HG03439 (cell line): Measurements from ENCODE around the gene F10.

ENCODE experiments used
- ATAC-seq: cut with Tn5 transposase; IDR thresholded peaks from one replicate; pipeline ENCODE4 v1.9.1; 2021; ENCODE audit warnings: mild to moderate bottlenecking, moderate library complexity; ENCODE audit not compliant: unreplicated experiment

F10 gene

DNA sequence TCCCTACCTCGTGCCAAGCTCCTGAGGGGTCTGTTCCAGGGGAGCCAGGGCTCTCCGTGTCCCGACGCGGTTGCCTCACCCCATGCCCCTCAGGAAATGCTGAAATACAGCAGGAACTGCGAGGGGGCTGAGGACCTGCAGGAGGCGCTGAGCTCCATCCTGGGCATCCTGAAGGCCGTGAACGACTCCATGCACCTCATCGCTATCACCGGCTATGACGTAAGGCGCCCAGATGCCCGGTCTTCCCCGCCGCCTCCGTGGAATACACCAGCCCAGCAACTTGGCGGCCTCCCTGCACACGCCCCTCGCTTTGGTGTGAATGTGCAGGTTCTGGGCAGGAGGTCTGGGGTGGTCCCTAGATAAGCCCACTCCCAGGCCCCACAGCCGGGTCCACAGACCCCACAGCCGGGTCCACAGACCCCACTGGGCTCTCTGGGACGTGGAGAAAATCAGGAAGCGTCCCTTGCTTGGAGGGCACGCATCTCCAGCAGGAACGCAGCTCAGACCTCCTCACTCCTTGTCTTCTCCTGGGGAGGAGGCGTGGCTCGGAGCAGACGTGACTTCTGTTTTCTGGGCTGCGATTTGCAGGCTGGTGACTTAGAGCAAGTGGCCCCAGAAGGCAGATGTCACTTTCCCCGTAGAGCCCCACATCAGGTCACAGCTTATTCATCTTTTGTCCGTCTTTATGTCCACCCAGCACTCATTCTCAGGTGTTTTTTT, 36.4 kb upstream of the F10 start:
- no peak for ATAC-seq

DNA sequence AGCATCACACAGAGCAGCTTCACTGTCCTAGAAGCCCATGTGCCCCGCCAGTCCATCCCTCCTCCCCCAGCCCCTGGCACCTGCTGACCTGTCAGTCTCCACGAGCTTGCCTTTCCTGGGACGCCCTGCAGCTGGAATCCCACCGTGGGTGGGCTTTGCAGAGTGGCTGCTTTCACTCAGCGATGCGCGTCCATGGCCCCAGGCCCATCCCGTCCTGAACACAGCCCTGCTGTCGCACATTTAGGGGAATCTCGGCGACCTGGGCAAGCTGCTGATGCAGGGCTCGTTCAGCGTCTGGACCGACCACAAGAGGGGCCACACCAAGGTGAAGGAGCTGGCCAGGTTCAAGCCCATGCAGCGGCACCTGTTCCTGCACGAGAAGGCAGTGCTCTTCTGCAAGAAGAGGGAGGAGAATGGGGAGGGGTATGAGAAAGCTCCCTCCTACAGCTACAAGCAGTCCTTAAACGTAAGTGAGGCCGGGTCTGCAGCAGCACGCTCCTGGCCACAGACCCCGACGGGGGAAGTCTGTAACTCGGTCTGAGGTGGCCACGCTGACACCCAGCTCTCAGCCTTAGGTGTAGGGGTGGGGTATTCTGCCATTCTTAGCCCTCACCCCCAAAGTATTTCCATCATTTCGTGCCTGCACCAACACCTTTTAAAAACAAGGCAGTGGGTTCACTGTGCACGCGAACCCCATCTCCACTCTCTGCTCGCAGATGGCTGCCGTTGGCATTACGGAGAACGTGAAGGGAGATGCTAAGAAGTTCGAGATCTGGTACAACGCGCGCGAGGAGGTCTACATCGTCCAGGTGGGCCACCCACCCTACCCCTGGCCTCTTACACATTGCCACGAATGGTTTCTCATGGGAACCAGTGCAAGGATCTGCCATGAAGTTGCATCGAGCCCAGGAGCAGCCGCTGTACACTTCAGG, 35.3 kb upstream of the F10 start:
- ATAC-seq, result no peak

DNA sequence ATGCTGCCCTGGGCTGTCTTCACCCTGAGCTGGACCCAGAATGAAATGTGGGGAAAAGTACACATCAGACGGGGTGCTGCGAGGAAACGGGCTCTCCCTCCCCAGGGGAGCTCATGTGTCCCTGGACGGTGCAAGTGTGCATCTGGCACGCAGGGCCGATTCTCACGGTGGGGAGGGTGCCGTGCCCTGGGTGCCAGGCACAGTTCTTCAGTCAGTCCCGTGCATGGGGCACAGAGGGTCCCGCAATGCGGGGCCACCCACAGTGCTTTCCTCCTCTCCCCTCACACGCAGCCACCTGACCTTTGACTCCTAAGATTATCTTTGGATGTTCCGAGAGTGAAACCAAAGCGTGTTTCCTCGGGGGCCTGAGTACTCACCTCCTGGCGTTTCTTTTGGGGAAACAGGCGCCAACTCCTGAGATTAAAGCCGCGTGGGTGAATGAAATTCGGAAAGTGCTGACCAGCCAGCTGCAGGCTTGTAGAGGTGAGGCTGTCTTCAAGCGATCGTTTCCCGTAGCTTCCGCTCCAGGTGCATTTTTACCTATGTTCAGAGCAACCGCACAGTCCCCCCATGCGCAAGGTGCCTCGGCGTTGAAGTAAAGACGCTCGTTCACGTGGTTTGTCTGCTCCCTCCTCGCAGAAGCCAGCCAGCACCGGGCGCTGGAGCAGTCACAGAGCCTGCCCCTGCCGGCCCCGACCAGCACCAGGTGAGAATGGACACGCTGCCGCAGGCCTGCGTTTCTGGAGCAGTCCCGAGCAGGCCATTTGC, 34.5 kb upstream of the F10 start:
- ATAC-seq, result no peak

DNA sequence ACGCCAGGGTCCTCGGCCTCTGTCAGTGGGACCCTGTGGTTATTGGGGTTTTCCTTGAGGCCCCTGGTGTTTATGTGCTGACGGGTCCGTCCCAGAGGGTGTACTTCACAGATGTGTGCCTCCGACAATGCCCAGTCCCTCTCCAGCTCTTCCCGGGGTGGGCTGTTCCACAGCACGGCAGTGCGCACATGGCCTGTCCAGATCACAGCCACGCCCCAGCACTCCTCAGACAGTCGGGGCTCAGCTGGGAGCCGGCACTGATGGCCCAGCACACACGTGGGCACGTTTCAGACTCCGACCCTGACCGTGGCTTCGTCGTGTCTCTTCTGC, 33.9 kb upstream of the F10 start:
- ATAC-seq, result no peak

DNA sequence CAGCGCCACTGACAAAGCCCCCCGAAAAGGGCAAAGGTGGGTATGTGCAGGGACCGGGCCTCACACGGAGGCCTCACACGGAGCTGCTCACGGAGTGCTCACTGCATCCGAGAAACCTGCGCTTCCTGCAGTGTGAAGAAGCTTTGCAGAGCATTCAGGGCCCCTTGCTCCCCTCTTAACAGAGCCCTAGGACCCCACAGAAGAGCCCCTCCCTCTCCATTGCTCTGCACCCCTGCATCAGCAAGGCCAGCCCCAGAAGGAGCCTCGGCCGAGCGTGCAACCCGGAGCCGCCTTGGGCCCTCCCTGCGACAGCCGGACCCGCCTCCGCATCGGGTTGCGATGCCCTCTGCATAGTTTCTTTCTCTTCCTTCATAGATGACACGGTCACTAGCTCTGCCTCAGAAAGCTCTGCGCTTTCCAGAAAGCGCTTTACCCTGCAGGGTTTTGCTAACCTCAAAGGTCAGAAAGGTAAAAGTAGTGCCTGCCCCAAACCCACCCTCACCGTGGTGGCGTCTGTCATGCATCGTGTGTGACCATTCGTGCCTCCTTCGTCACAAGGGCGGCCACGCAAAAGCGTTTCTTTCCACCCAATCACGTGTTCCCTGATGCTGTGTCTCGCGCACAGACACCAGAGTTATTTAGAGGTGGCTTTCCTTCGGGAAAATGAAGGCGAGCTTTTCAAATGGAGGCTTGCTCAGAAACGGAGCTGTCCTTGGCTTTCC, 32.7 kb upstream of the F10 start:
- no peak for ATAC-seq

DNA sequence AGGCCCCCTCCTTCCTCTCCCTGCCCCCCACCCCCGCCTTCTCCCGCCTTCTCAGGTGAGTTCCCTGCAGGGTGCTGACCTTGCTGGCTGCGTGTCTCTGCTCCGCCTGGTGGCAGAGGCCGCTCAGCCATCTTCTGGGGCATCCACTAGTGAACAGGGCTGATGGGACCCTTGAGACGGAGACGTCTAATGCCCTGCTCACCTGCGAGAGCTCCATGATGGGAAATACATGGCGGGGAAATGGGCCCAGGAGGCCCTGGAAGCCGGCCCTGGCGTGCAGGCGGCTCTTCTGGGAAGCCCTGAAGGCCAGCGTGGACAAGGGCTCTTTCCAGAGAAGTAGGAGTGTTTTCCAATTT, 32.2 kb upstream of the F10 start:
- no peak for ATAC-seq

DNA sequence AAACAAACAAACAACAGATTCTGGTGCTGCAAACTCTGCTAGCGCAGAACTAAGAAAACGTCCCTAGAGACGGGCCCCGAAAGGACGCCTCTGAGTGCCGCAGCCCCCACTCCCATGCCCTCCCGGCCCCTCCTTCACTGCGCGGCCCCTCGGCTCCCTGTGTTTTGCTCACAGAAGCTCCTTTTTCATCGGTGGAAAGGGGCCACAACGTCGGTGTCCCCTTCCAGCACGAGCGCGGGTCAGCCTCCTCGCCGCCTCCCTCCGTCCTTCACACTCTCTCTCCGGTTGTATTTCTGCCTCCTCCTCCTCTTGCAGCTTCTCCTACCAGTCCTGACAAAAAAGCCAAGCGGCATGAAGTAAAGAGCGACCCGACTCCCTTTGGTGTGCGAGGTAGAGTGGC, 31.8 kb upstream of the F10 start:
- ATAC-seq, result no peak

DNA sequence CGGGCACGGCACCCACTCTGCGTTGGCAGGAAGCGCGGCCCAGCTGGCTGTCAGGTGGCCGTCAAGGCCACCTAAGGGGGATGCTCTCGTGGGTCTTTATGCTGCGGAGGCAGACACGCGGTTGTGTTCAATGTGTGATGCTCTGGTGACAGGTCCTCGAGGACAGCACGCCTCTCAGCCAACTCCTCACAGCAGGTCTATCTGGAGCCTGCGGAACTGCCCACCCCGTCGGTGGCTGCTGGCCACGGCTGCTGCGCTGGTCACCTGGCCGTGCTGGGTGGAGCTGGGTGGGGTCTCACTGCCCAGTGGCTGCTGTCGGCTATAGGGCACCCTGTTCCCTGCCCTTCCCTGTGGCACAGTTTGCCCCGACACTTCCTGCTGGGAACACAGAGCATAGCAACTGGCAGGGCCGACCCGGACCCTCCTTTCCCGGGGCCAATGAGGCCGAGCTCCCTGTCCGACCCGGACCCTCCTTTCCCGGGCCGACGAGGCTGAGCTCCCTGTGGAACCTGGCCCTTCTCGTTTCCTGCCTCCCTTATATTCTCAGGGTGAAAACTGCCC, 31.3 kb upstream of the F10 start:
- no peak for ATAC-seq

DNA sequence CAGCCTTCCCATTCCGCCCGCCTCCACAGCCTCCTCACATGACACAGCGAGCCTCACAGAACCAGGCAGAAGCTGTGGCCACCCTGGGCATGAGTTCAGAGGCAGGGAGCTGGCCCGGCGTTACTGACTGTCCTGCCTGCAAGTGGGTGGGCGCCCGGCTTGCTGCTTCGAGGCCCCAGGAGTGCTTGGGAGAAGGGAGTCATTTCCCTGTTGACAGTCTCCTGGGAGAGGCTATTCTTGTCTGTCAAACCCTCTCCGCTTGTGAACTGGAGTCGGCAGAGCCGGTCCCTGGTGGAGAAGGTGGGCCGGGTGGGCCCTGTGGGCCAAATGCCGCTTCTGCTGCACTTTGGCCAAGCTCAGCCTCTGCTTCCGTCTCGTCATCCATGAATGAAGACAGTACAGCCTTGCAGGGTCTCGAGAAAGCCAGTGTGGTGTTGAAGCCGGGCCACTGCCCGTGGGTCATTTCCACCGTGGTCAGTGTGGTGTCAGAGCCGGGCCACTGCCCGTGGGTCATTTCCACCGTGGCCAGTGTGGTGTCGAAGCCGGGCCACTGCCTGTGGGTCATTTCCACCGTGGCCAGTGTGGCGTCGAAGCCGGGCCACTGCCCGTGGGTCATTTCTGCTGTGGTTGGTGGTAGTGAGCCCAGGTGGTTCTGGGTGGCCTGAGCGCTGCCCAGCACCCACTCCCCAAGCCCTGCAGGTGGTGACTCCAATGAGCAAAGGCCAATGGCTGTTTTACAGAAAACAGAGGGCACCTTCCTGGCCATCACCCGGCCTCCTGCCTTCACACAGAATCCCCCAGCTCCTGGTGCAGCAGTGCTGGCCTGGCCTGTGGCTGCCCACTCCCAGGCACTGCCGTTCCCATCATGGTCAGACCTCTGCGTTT, 30.5 kb upstream of the F10 start:
- no peak for ATAC-seq

DNA sequence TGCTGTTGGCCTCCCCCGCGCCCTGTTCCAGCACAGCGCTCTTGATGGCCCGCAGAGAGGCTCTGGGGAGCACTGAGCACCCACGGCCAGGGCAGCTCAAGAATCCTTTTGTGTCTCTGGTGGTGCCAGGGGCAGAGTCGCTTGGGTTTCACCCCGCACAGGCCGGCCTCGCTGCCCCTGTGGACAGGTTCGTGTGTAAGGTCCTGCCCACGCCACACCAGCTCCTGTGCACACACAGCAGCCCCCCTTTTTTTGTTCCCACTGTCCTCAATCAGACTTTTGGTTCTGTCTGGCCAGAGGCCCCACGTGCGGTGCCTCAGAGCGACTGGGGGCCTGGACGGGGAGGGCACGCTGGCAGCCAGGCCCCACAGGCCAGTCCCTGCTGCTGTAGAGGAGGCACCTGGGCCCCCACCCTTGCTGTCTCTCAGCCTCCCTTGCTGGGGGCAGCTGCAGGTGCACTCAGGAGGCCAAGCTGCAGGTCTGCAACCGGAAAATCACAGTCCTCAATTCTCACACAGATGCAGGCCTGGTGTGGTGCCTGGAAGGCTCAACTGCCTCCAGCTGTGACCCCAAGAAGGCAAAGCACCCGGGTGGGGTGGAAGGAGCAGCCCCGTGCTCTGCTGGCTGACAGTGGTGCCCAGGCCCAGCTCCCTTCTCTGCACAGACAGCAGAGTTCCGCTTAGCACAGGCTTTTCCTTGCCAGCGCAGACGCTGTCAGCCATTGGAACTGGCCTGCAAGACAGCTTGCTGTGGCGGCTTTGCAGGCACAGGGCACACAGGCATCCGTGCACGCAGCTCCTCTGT, 29.6 kb upstream of the F10 start:
- no peak for ATAC-seq

DNA sequence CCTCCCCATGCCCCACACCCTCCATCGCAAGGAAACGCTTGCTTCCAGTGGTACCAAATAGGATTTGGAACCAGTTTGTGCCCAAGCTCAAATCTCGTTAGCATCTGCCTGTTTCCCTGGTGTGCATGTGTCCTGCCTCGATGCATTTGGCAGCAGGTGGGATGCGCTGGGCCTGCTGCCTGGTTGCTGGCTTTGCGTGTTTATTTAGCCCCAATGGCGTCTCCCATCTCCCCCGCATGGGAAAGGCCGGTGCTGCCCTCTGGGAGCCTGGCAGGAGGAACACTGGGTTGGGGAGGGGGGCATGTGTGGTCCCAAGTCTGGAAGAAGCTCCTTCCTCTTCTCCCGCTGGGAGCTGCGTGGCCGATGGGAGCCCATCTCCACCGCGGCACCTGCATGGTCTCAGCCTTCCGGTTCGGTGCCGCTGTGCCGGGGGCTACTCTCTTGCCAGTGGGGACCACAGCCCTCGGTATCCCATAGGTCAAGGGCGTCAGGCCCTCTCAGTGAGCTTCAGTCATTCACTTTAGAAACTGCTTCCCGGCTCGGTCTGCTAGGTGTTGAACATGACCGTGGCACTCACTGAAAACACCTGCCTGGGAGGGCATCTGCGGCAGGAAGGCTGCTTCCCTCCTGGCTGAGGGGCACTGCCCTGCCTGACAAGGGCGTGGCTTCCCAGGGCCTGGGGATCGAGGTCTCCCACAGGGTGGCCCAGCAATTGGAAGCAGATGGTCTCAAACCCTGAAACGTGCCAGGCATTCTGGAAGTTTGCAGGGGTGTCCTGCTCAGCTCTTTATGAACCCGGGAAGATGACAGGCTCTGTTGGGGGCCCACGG, 28.8 kb upstream of the F10 start:
- no peak for ATAC-seq

DNA sequence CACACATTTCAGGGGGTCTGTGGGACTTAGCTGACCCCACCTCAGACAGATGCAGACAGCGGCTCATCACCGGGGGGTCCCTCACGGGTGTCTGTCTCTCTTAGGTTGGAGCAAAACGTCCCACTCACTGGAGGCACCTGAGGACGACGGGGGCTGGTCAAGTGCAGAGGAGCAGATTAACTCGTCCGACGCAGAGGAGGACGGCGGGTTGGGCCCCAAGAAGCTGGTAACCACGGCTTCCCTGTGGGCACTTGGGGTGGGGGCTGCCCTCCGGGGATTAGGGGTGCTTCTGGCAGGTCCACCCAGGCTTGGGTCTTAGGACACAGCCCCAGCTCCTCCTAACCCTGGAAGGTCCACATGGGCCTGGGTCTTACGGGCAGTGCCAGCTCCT, 28.2 kb upstream of the F10 start:
- ATAC-seq, result no peak

DNA sequence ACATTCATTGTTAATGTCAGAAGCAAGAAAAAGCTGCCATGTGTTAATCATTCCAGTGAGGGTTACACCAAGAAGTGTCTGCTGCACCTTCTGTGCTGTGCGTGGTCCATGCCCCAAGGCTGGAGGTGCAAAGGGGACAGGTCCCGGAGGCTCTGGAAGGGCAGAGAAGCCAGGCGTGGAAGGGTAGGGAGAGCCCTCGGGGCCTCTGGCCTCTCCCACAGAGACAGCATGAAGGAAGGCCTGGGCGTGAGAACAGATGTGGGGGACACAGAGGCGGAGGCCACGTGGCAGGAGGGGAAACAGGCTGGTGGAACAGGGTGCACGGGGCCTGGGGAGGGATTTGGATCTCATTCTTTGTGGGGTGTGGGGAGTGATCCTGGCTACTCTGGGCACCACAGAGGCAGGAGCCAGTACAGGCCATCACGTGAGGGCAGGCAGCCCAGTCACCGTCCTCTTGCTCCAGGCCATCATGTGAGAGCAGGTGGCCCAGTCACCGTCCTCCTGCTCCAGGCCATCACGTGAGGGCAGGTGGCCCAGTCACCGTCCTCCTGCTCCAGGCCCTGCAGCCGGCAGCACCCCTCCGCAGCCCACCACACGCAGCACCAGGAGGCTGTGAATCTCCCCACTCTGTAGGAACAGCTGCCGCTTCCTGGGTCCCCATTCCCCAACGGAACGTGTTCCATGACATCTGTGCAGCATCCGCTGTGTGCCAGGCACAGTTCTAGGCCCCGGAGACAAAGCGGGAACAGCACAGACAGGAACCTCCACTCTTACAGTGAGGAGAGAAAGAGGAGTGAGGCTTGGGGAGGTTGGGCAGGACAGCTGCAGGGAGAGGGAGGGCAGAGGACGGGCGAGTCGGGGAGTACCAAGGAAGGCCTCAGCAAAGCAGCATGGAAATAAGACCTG, 27.2 kb upstream of the F10 start:
- ATAC-seq, result no peak

DNA sequence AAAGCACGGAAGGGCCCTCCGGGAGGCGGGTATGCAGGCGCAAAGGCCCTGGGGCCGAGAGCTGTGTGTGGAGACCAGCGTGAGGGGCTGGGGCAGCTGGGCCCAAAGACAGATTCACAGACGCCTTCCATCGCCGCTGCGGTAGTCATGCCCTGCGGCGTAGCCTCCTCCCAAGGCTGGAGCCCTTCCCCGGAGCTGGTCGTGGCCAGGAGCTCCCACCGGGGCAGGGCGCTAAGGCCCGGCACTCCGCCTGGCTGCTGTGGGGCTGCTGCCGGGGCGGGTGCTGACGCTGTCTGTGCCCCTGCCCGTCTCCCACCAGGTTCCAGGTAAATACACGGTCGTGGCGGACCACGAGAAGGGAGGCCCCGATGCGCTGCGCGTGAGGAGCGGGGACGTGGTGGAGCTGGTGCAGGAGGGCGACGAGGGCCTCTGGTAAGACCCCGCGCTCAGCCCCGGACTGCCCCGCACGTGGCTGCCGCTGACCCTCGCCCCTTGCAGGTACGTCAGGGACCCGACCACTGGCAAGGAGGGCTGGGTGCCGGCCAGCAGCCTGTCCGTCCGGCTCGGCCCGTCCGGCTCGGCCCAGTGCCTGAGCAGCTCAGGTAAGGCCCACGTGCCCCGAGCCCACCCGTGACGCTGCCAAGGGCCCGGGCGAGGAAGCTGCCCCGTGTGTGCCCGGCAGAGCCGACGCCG, 26.4 kb upstream of the F10 start:
- no peak for ATAC-seq

DNA sequence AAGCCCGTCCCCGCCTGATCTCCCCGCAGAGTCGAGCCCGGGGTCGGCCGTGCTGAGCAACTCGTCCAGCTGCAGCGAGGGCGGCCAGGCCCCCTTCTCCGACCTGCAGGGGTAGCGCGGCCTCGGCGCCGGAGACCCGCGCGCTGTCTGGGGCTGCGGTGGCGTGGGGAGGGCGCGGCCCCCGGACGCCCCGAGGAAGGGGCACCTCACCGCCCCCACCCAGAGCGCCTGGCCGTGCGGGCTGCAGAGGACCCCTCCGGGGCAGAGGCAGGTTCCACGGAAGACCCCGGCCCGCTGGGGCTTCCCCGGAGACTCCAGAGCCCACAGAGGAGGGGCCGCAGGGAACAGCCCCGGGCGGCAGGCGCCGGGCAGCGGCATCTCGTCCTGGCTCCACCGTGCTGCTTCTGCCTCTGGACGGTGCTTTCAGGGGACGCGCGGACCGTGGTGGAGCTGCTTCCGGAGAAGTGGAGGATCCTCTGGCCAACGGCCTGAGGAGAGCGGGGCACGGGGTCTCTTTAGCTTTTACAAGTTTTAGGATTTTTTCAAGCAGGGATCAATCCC, 25.8 kb upstream of the F10 start:
- ATAC-seq, result no peak

DNA sequence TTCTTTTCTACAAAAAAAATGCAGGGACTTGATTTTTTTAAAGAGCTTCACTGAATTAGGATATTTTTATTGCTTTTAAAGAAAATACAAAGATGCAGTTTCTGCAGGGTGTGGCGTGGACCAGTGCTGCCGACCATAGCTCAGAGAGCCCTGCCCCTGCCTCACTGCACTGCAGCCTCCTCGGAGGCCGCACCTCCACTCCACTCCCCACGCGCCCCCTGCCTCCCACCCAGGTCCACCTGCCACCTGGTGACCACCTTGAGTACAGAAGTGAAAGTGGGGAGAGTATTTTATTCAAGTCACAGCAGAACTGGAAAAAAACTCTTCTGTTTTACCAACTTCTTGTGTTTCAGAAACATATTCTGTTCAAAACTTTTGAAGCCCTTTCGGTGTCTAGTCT, 24.9 kb upstream of the F10 start:
- no peak for ATAC-seq
